Stimulated activated CD4-positive, alpha-beta T cell treated with anti-CD3 and anti-CD28 coated beads, Interleukin-2, amount 100 ng/mL, for 48 hours (primary cell): ENCODE data around the gene SYTL5.

Source experiments
- DNase-seq, 2 donors: peaks; one replicate each; pipeline ENCODE4 v3.0.0-alpha.2; 2020

SYTL5 gene

DNA sequence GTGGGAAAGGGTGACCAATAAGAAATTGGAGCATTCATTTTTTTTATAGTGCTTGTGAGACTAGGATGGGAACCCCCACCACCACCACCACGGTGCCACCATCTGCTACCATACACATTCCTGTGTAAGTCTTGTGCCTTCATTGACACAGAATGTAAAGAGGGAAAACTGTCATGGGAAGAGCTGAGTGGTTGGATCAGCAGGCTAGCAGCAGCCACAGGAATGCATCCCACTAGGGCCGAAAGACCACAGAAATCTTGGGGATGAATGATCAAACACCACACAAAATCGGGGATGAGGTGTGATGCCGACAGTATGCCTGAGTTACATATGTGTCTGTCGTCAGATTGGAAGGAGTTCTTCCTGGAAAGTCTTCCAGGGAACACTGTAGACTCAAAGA is 145.1 kb downstream of the SYTL5 start:
- DNase-seq = no peak

DNA sequence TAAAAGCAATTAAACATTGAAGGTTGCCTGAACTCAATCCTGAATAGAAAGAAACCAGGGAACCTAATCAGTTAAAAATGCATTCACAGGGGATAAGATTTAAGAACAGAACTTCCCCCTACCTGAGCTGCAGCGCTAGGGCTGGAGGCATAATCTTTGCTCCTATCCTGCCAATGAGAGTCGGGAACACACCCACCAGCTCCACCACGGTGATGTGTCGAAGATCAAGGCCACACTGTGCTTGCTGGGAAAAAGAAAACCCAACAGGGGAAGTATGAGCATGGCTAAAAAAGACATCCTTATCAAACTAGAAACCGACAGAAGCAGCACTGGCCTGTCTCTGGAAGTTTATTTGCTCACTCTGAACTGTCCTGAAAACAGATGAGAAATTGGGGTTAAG is 148.0 kb downstream of the SYTL5 start:
- no peak for DNase-seq

DNA sequence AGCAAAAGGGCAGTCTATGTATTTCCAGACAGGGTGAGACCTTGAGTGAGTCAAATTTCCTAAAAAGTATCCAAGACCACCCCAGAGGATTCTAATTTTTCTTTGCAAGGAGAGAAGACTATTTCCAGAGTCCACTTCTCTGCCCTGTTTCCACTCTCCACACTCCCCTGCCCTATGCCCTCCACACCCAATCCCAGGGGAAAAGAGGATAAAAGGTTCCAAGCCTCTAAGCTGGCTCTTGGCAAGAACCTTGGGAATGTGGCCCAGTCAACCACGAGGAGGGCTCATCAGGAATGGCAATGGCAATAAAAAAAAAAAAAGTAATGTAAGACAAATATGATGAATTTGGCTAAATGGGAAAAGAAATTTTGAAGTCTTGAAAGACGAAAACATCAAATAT is 148.5 kb downstream of the SYTL5 start:
- no peak for DNase-seq

DNA sequence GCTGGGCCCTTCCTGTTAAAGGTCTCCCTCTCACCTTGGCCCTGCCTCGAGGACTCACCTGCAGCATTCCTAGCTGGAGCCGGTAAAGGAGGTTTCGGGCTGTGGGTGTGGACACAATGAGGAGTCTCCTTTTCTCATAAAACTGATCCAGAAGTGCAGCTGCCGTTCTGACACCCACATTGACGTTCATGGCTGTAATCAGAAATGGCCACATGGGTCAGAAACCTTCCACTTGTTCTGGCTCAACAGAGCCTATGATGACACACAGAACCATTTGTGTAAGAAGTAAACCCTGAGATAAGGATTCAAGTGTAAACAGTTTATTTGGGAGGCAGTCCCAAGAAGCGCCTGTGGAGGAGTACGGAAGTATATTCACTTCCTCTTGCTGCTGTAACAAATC is 150.5 kb downstream of the SYTL5 start:
- DNase-seq = no peak

DNA sequence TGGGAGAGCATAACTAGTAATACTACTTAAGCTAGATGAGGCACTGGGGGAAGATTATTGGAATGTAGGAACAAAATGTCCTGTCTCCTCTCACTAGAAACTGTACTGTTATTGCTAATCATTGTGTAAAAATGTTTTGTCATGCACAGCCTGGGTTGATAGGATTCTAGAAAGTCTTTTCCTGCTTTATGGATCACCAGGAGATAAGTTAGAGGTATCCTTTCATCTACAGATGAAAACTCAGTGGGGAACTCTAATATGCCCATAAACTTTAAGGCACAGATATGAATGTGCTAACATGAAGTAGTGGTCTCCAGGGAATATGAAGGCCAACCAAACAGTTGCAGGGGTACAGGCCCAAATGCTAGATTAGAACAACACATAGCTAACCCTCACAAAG is 156.8 kb downstream of the SYTL5 start:
- no peak for DNase-seq

DNA sequence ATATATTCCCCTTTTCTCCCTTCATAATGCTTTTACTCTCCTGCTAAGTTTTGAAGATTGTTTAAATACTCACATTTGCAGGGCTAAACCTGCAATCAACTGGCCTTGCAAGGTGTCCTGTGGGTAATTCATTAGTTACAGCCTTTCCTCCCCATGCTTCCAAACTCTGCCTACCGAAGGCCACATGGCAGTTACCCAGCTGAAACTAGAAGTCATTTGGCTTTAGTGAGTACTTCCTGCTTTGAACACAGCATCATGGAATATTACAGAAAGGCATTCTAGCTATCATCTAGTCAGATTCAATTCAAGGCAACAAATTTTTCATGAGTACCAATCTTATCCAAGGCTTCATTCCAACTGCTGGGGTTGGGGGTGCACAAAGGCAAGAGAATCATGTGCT is 158.7 kb downstream of the SYTL5 start:
- no peak for DNase-seq

DNA sequence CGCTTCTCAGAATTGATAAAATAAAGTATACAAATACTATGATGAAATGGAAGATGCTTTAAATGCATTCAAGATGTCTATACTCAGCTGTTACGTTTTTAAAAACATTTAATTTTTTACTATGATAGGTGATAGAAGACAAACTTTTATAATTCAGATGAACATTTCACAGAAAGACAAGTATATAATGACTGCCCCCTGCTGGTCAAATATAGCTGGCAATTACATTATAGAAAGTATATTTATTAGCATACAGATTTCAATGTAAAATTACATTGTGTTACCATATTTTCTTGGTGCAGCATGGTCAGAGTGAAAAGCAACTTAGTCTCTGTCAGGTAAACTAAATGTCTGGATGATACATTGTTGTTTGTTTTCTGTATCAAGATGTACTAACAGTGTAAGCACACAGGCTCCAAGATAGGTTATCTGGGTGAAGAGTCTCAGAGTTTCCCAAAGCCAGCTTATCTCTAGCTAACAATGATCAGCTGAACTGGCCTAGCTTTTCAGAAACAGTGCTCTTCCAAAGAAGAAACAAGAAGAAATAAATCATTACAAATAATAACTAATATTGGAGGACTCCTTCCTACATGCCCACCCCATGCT is 160.2 kb downstream of the SYTL5 start:
- peak; percentile 6 to 22 for DNase-seq

DNA sequence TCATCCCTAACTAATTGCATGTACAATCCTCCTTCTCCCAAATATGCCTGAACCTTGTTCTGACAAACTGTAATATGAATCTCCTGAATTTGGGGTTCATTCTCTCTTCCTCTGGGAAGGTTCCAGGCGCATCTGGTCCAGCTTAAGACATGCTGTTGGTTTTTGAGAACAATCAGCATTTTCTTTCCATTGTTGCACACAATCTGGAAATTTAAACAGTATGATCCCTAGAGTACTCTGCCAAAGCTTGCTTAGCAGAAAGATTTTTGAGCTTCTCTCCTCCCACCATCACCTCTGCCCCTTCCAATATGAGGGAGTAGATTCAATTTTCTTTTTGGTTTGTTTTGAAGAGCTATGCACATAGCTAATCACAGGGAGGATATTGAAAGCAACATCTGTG is 164.2 kb downstream of the SYTL5 start:
- DNase-seq = no peak

DNA sequence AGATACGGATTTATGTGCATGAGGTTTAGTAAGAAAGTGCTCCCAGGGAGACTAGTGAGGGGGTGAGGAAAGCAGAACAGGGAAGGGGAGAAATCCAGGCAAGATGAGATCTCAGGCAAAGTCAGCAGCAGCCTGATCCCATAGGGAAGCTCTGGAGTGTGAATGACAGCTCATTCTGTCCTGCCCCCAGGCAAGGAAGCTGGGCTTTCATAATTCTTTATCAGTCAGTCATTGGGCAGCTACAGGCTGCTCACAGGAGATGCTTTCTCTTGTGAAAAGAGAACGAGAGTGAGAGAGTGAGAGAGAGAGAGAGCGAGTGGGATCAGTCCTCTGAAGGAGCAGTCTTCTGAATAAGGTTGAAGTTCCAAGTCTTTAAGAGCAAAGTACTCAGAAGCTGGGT is 166.2 kb downstream of the SYTL5 start:
- DNase-seq = no peak

DNA sequence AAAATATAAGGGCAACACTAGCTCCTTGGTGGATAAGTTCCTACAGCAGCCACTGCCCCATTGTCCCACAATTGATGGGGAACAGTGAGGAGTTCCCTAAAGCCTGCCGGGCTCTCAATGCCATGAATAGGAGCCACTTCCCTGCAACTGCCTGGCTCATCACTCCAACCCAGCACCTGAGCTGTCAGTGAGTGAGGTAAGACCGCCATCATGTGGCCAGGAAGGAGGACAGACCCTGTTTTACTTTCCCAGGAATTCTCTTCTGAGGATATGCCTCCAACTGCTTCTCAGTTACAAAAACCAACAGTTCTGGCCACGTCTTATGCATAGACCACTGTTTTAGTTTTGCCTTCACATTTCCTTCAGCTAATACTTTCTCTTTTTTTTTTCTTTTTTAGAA is 168.8 kb downstream of the SYTL5 start:
- no peak for DNase-seq

DNA sequence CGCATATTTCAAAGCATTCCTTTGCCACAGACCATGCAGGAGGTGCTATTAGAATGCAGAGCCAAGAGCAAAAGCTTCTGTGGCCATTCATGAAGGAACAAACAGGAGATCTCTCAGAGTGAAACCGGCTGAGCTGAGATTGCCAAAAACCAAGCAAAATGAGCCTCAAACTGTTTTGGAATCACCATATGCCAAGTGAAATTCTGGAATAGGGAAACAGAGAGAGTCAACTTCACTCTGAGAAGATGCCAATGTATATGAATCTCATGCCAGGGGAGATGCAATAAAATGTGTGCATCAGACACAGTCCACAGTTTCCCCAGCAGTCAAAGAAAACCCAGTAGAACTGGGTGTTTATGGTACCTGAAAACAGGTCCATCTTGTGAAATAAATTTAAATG is 172.0 kb downstream of the SYTL5 start:
- no peak for DNase-seq
